Measurements from ENCODE around the gene OR10A3.

GRCh38 chr11:7907121-7907520 lies 34.4 kb downstream of the OR10A3 start:
- TF ChIP-seq SIN3A (conservative IDR thresholded peaks at IDR 0.05 in 1 of 2, IDR thresholded peaks at IDR 0.05 in 1 of 2; ENCODE audit: low read depth in 1 of 2, low read length in 2 of 2), result no peak
- no peak for TF ChIP-seq POLR2A (IDR thresholded peaks at IDR 0.05; ENCODE audit: control extremely low read depth in 1 of 2, low read depth in 2 of 2, low read length in 2 of 2)
- TF ChIP-seq, protein P1, sequence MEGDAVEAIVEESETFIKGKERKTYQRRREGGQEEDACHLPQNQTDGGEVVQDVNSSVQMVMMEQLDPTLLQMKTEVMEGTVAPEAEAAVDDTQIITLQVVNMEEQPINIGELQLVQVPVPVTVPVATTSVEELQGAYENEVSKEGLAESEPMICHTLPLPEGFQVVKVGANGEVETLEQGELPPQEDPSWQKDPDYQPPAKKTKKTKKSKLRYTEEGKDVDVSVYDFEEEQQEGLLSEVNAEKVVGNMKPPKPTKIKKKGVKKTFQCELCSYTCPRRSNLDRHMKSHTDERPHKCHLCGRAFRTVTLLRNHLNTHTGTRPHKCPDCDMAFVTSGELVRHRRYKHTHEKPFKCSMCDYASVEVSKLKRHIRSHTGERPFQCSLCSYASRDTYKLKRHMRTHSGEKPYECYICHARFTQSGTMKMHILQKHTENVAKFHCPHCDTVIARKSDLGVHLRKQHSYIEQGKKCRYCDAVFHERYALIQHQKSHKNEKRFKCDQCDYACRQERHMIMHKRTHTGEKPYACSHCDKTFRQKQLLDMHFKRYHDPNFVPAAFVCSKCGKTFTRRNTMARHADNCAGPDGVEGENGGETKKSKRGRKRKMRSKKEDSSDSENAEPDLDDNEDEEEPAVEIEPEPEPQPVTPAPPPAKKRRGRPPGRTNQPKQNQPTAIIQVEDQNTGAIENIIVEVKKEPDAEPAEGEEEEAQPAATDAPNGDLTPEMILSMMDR (IDR thresholded peaks at IDR 0.05; ENCODE audit: control extremely low read depth in 1 of 3, insufficient read depth in 1 of 3, low read depth in 1 of 3, low read length in 3 of 3), result no peak
- no peak for TF ChIP-seq BACH1 (IDR thresholded peaks at IDR 0.05; ENCODE audit: low read length)
- no peak for TF ChIP-seq GABPA (IDR thresholded peaks at IDR 0.05; ENCODE audit: borderline replicate concordance, insufficient read depth, low read length)
- TF ChIP-seq JUND (IDR thresholded peaks at IDR 0.05; ENCODE audit: low read length), result no peak

Measured in H1 (cell line).